Osteocyte (in vitro differentiated cells): Measurements from ENCODE around the gene ACIN1. TPM values are rescaled to one million over a fixed set of nuclear protein-coding genes. Genes with fewer than 3 reads are reported as not detected.

ENCODE experiments used
- DNase-seq: peaks from one replicate; pipeline ENCODE4 v3.0.0; 2021; ENCODE audit warnings: mixed read lengths; ENCODE audit not compliant: unreplicated experiment; ENCODE audit errors: extremely low spot score
- H3K27ac Mint-ChIP-seq: one replicate; pipeline ENCODE4 v1.8.0; 2021; ENCODE audit warnings: mild to moderate bottlenecking, mixed read lengths; ENCODE audit not compliant: unreplicated experiment
- H3K27me3 Mint-ChIP-seq: one replicate; pipeline ENCODE4 v1.8.0; 2021; ENCODE audit warnings: mixed read lengths; ENCODE audit not compliant: unreplicated experiment
- H3K36me3 Mint-ChIP-seq: one replicate; pipeline ENCODE4 v1.8.0; 2021; ENCODE audit warnings: mixed read lengths; ENCODE audit not compliant: unreplicated experiment
- H3K4me1 Mint-ChIP-seq: one replicate; pipeline ENCODE4 v1.8.0; 2021; ENCODE audit warnings: mixed read lengths; ENCODE audit not compliant: unreplicated experiment
- H3K4me3 Mint-ChIP-seq: one replicate; pipeline ENCODE4 v1.8.0; 2021; ENCODE audit warnings: mild to moderate bottlenecking, moderate library complexity, mixed read lengths; ENCODE audit not compliant: unreplicated experiment
- H3K9me3 Mint-ChIP-seq: one replicate; pipeline ENCODE4 v1.8.0; 2021; ENCODE audit warnings: mixed read lengths; ENCODE audit not compliant: unreplicated experiment
- CTCF ChIP-seq: fragments of 200-600 bp; sonication (generic); IDR thresholded peaks from 2 replicates; pipeline ENCODE4 v1.5.0; 2021; ENCODE audit warnings: antibody characterized with exemption, mild to moderate bottlenecking, moderate library complexity
- total RNA-seq: library from RNA; stranded (reverse); gene quantifications from 2 replicates; pipeline ENCODE4 v1.2.1, GENCODE V29; 2021

Gene ACIN1
- total RNA-seq, 1 donor from 2014 or later, result 241 TPM

GRCh38 chr14:23078692-23079116 is 16.2 kb downstream of the ACIN1 start:
- Mint-ChIP-seq H3K4me1 (peaks cover 29% of the 10 kb centered on the region), H3K9me3 (no peaks in the 10 kb centered on the region), H3K36me3 (peaks cover 52% of the 10 kb centered on the region), H3K27ac (peak overlapping the region; percentile 86), H3K4me3 (peak overlapping the region; percentile 14), H3K27me3 (no peaks in the 10 kb centered on the region)
- DNase-seq, result no peak
- TF ChIP-seq CTCF, result no peak

GRCh38 chr14:23077962-23078361 is 17.0 kb downstream of the ACIN1 start:
- peaks cover 52% of the 10 kb centered on the region for H3K36me3 Mint-ChIP-seq
- H3K27ac Mint-ChIP-seq, result peak overlapping the region; percentile 86
- H3K4me3 Mint-ChIP-seq, result no peak overlapping the region
- peaks cover 29% of the 10 kb centered on the region for H3K4me1 Mint-ChIP-seq
- no peak for DNase-seq
- no peaks in the 10 kb centered on the region for H3K9me3 Mint-ChIP-seq
- no peak for TF ChIP-seq CTCF
- no peaks in the 10 kb centered on the region for H3K27me3 Mint-ChIP-seq

- no peak for DNase-seq
- Mint-ChIP-seq H3K4me1 (peaks cover 40% of the 10 kb centered on the region), H3K4me3 (no peak overlapping the region), H3K9me3 (no peaks in the 10 kb centered on the region), H3K27me3 (no peaks in the 10 kb centered on the region), H3K36me3 (peaks cover 55% of the 10 kb centered on the region), H3K27ac (no peak overlapping the region)
- peak; percentile 74 for TF ChIP-seq CTCF
These were observed 18.0 kb downstream of the ACIN1 start for GRCh38 chr14:23076785-23077408.

- Mint-ChIP-seq H3K27me3 (no peaks in the 10 kb centered on the region), H3K27ac (no peak overlapping the region), H3K4me1 (peaks cover 44% of the 10 kb centered on the region), H3K36me3 (peaks cover 40% of the 10 kb centered on the region), H3K4me3 (no peak overlapping the region), H3K9me3 (no peaks in the 10 kb centered on the region)
- no peak for TF ChIP-seq CTCF
- no peak for DNase-seq
These were observed 20.0 kb downstream of the ACIN1 start for GRCh38 chr14:23074906-23075305.

- Mint-ChIP-seq H3K27ac (peak overlapping the region; percentile 93), H3K4me3 (peak overlapping the region; percentile 89), H3K27me3 (no peaks in the 10 kb centered on the region), H3K4me1 (peaks cover 40% of the 10 kb centered on the region), H3K9me3 (no peaks in the 10 kb centered on the region), H3K36me3 (peaks cover 23% of the 10 kb centered on the region)
- no peak for DNase-seq
- TF ChIP-seq CTCF, result no peak
These were observed 22.9 kb downstream of the ACIN1 start for GRCh38 chr14:23071921-23072539.
